ENCODE measurements around the gene UNC80.

The UNC80 gene

GRCh38 chr2:210038078-210038477 lies 266.4 kb downstream of the UNC80 start:
- no peak for DNase-seq

DNA sequence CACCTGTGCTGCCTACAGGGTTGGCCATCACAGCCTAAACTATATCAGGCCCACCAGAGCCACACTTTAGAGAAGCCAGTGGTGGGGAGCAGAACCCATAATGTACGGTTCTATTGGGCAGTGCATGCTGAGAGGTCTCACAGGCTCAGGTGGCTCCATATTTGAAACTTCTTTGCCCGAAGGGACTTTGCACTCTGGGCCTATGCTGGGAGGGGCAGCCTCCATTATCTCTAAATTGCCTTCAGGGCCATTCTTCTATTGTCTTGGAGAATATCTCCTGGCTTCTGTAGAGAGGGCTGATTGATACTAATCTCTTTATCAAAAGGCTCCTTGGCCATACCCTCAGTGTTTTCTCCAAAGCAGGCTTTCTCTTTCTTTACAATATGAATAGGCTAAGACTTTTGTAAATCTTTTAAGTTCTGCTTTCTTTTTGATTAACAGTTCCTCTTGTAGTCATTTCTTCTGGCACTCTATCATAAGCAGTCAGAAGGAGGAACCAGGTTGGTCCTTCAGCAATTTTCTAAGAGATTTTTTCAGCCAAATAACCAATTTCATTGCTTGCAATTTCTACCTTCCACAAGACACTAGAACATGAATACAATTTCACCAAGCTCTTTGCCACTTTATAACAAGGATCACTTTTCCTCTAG lies 275.3 kb downstream of the UNC80 start:
- no peak for DNase-seq

Measured in activated T-cell treated with anti-CD3 and anti-CD28 coated beads for 4 hours (primary cell).